OCI-LY7 (cell line): Measurements from ENCODE around the gene PNRC1. TPM values are rescaled to one million over a fixed set of nuclear protein-coding genes. Genes with fewer than 3 reads are reported as not detected.
A peak's percentile ranks its signal among the peaks of the same experiment; 100 is the strongest.
"Not testable (repeated sequence)": the region's sequence is repeated elsewhere in the genome, so short reads cannot be mapped to it uniquely, and the experiment has no call there.

ENCODE experiments used
- BruUV-seq: library from RNA; stranded (reverse); fragments of 400-500 nt; replicated peaks from 2 replicates; lab custom pipeline; 2021; lab: Mats Ljungman, UMichigan
- CTCF ChIA-PET: fragments of 300-600 bp; sonication (Branson Sonifier 250); formaldehyde crosslinking; loops from one replicate; lab custom pipeline; 2022; ENCODE audit warnings: antibody characterized with exemption; ENCODE audit not compliant: unreplicated experiment; lab: Charles Lee
- POLR2A ChIA-PET: fragments of 300-600 bp; sonication (Branson Sonifier 250); formaldehyde crosslinking; loops from one replicate; lab custom pipeline; 2022; ENCODE audit warnings: antibody characterized with exemption; lab: Charles Lee
- DNase-seq: peaks from one replicate; pipeline ENCODE4 v3.0.0-alpha.2; 2015; ENCODE audit warnings: low spot score
- H2AFZ ChIP-seq: fragments of 200-600 bp; sonication (generic), shearing (Covaris generic); 2 replicates; pipeline ENCODE4 v1.6.1; 2014; ENCODE audit warnings: mild to moderate bottlenecking, antibody characterized with exemption, low read length, moderate library complexity
- H3K27ac ChIP-seq: fragments of 200-600 bp; sonication (generic); 2 replicates; pipeline ENCODE4 v1.5.1; 2014; ENCODE audit warnings: mixed run types, low read depth, mild to moderate bottlenecking, moderate library complexity, low read length, inconsistent platforms; ENCODE audit not compliant: poor library complexity, severe bottlenecking
- H3K36me3 ChIP-seq: fragments of 200-600 bp; sonication (generic); 2 replicates; pipeline ENCODE4 v1.6.1; 2014; ENCODE audit warnings: mild to moderate bottlenecking, antibody characterized with exemption, low read length, moderate library complexity, mixed read lengths; ENCODE audit not compliant: insufficient read depth
- H3K4me1 ChIP-seq: fragments of 200-600 bp; sonication (generic); 2 replicates; pipeline ENCODE4 v1.5.1; 2014; ENCODE audit warnings: mild to moderate bottlenecking, low read length; ENCODE audit not compliant: insufficient read depth, poor library complexity, severe bottlenecking
- H3K4me2 ChIP-seq: fragments of 200-600 bp; sonication (generic); 2 replicates; pipeline ENCODE4 v1.6.1; 2014; ENCODE audit warnings: mild to moderate bottlenecking, low read length
- H3K4me3 ChIP-seq: fragments of 200-600 bp; sonication (generic); 2 replicates; pipeline ENCODE4 v1.5.1; 2014; ENCODE audit warnings: mild to moderate bottlenecking, low read depth, low read length; ENCODE audit not compliant: poor library complexity, severe bottlenecking
- H3K79me2 ChIP-seq: fragments of 200-600 bp; sonication (generic); 2 replicates; pipeline ENCODE4 v1.6.1; 2016; ENCODE audit warnings: low read depth, mild to moderate bottlenecking, low read length, moderate library complexity, mixed read lengths; ENCODE audit not compliant: insufficient read depth
- H3K9me2 ChIP-seq: fragments of 200-600 bp; sonication (generic); 2 replicates; pipeline ENCODE4 v1.6.1; 2016; ENCODE audit warnings: mild to moderate bottlenecking, low read length, mixed read lengths; ENCODE audit not compliant: insufficient read depth
- H3K9me3 ChIP-seq: fragments of 200-600 bp; sonication (generic); 2 replicates; pipeline ENCODE4 v1.6.1; 2014; ENCODE audit warnings: mild to moderate bottlenecking, mixed run types, low read length, mixed read lengths
- H4K20me1 ChIP-seq: fragments of 200-600 bp; sonication (generic); 2 replicates; pipeline ENCODE4 v1.6.1; 2014; ENCODE audit warnings: mild to moderate bottlenecking, antibody characterized with exemption, low read length, moderate library complexity, mixed read lengths; ENCODE audit not compliant: insufficient read depth
- CTCF ChIP-seq: fragments of 200-600 bp; sonication (generic); conservative IDR thresholded peaks from 2 replicates; pipeline ENCODE4 v1.5.1; 2014; ENCODE audit warnings: mild to moderate bottlenecking, antibody characterized with exemption, low read length, moderate library complexity, mixed read lengths
- EZH2phosphoT487 ChIP-seq: fragments of 200-600 bp; sonication (generic); IDR thresholded peaks from 2 replicates; pipeline ENCODE4 v1.6.1; 2018; ENCODE audit warnings: low read depth, borderline replicate concordance, mild to moderate bottlenecking, mixed run types, antibody characterized with exemption, low read length, moderate library complexity, mixed read lengths
- intact Hi-C: fragments of 100-400 bp; cut with micrococcal nuclease; formaldehyde crosslinking; loops from one replicate; pipeline ENCODE4 v1.10.0; 2022; ENCODE audit not compliant: unreplicated experiment
- total RNA-seq, 2 experiments: library from RNA; depleted of rRNA in 1 of 2; stranded (reverse); fragments of >200 nt in 1 of 2; shearing (Covaris generic) in 1 of 2; gene quantifications; 2 replicates each; pipeline ENCODE4 v1.2.3, GENCODE V29; 2014 to 2022

Gene PNRC1
- total RNA-seq, 2 experiments from 2014 or later: 26.7 to 53.0 TPM

- H3K4me1 ChIP-seq: no peaks in the 10 kb centered on the region
- intact Hi-C loops: no loop called here
- no peaks in the 10 kb centered on the region for H3K9me2 ChIP-seq
- TF ChIP-seq CTCF: no peak
- no peak for TF ChIP-seq EZH2phosphoT487
- H3K27ac ChIP-seq: no peak overlapping the region
- H3K36me3 ChIP-seq: no peaks in the 10 kb centered on the region
- POLR2A ChIA-PET: interaction anchor here (1.1 to 1.5 kb wide), 3 partner anchors 21 to 38 kb away, joined by 3 to 7 read pairs (median 5); no protein-coding TSS in a partner anchor
- BruUV-seq: no TSS peak
- no peak overlapping the region for H3K4me3 ChIP-seq
- no peaks in the 10 kb centered on the region for H3K9me3 ChIP-seq
- H2AFZ ChIP-seq: no peak overlapping the region
- no peak for DNase-seq
- H4K20me1 ChIP-seq: no peaks in the 10 kb centered on the region
- CTCF ChIA-PET: interaction anchor here (0.6 kb wide), 1 partner anchor 607 kb away, joined by 3 read pairs; no protein-coding TSS in a partner anchor
- no peaks in the 10 kb centered on the region for H3K79me2 ChIP-seq
- H3K4me2 ChIP-seq: no peak overlapping the region
These were observed 39.8 kb downstream of the PNRC1 start for GRCh38 chr6:89120371-89120770.

GRCh38 chr6:89121934-89122333 is 41.4 kb downstream of the PNRC1 start:
- BruUV-seq: no TSS peak
- Histone ChIP-seq H3K9me2 (no peaks in the 10 kb centered on the region), H3K36me3 (no peaks in the 10 kb centered on the region), H2AFZ (no peak overlapping the region), H3K4me3 (no peak overlapping the region), H3K4me1 (no peaks in the 10 kb centered on the region), H3K9me3 (no peaks in the 10 kb centered on the region), H3K79me2 (no peaks in the 10 kb centered on the region), H4K20me1 (no peaks in the 10 kb centered on the region), H3K27ac (no peak overlapping the region), H3K4me2 (no peak overlapping the region)
- ChIA-PET CTCF (no interaction called here), POLR2A (interaction anchor here (0.6 to 0.7 kb wide), 2 partner anchors 14 to 244 kb away, joined by 3 read pairs; no protein-coding TSS in a partner anchor)
- no peak for DNase-seq
- TF ChIP-seq CTCF (no peak), EZH2phosphoT487 (no peak)
- intact Hi-C loops: loop anchor here (1.0 to 2.0 kb wide), 3 partner anchors 120 to 246 kb away; no protein-coding TSS in a partner anchor

- Histone ChIP-seq H3K4me1 (no peaks in the 10 kb centered on the region), H4K20me1 (no peaks in the 10 kb centered on the region), H3K27ac (no peak overlapping the region), H3K9me2 (no peaks in the 10 kb centered on the region), H3K4me2 (no peak overlapping the region), H3K9me3 (no peaks in the 10 kb centered on the region), H3K36me3 (no peaks in the 10 kb centered on the region), H3K4me3 (no peak overlapping the region), H3K79me2 (no peaks in the 10 kb centered on the region), H2AFZ (no peak overlapping the region)
- TF ChIP-seq CTCF (peak; percentile 85), EZH2phosphoT487 (no peak)
- POLR2A ChIA-PET: interaction anchor here (0.7 to 1.2 kb wide), 2 partner anchors 14 to 140 kb away, joined by 3 read pairs; no protein-coding TSS in a partner anchor
- CTCF ChIA-PET: no interaction called here
- DNase-seq: peak; percentile 63
- intact Hi-C loops: loop anchor here (1.0 to 2.0 kb wide), 3 partner anchors 120 to 246 kb away; no protein-coding TSS in a partner anchor
- BruUV-seq: no TSS peak
These were observed 42.1 kb downstream of the PNRC1 start for GRCh38 chr6:89122625-89123024.

- H3K4me2 ChIP-seq, CTCF ChIA-PET, DNase-seq, intact Hi-C loops, H4K20me1 ChIP-seq, BruUV-seq, H3K9me2 ChIP-seq, H3K36me3 ChIP-seq, H3K9me3 ChIP-seq, H3K4me3 ChIP-seq, H3K27ac ChIP-seq, H3K79me2 ChIP-seq, H2AFZ ChIP-seq, H3K4me1 ChIP-seq: not testable (repeated sequence)
- POLR2A ChIA-PET: interaction anchor here (1.0 kb wide), 1 partner anchor 9 kb away, joined by 3 read pairs; no protein-coding TSS in a partner anchor
These were observed 47.7 kb downstream of the PNRC1 start for GRCh38 chr6:89128256-89128671.
